NCI-H1105 (cell line): Measurements from ENCODE around the gene FAM90A1.
"Not testable (repeated sequence)": the region's sequence is repeated elsewhere in the genome, so short reads cannot be mapped to it uniquely, and the experiment has no call there.

ENCODE experiments used
- DNase-seq: peaks from one replicate; lab custom pipeline; 2025; lab: John Stamatoyannopoulos, UW

FAM90A1 gene, protein sequence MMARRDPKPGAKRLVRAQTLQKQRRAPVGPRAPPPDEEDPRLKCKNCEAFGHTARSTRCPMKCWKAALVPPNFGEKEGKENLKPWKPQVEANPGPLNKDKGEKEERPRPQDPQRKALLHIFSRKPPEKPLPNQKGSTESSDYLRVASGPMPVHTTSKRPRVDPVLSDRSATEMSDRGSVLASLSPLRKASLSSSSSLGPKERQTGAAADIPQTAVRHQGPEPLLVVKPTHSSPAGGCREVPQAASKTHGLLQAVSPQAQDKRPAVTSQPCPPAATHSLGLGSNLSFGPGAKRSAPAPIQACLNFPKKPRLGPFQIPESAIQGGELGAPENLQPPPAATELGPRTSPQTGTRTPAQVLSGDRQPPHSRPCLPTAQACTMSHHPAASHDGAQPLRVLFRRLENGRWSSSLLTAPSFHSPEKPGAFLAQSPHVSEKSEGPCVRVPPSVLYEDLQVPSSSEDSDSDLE

DNA sequence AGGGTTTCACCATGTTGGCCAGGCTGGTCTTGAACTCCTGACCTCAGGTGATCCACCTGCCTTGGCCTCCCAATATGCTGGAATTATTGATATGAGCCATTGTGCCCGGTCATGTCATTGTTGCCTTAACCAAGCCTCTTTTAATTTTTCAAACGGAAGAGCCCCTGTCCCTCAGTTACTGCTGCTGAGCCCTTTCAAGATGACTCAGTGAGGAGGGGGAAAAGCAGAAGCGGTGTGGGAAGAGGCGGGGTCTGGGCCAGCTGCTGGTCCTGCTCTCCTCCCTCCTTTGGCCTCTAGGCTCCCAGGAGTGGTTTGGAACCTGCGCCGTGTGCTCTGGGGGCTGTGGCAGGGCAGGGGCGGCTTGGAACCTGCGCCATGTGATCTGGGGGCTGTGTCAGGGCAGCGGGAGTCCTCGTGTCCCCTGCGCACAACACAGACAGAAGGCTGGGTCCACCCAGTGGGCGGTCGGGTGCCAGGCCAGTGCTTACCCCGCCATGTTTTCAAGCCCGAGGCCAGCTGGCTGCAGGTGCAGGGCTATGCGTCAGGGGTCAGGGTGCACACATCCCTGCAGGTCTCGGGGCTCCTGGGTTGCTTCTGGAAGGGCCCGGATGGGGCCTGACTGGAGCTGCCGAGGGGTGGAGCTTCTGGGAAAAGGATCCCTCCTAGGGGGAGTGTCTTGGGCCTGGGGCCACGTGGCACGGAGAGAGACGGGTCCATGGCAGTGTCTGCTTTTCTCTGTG lies at the start of gene FAM90A1:
Gene FAM90A1 (minus strand): TSS at position 627 of the 740 bp plus-strand sequence. CDS start 2,786 bp downstream, outside the sequence.
- not testable (repeated sequence) for DNase-seq

DNA sequence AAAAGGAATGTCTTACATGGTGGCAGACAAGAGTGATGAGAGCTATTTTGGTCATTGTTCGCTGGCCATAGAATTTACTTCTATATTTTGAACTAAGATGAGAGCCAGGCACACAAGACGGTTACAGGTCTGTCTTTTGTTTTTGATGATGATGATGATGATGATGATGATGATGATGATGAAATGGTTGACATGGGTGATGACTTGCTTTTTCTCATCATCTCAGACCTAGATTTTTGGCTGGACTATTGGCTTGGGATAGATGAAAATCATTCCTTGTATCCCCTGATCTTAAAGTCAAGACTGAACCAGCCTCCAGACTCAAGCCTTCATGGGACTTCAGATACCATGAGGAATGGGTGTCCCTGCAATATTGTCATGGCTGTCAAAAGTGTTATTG lies 49.0 kb upstream of the FAM90A1 start:
- not testable (repeated sequence) for DNase-seq

DNA sequence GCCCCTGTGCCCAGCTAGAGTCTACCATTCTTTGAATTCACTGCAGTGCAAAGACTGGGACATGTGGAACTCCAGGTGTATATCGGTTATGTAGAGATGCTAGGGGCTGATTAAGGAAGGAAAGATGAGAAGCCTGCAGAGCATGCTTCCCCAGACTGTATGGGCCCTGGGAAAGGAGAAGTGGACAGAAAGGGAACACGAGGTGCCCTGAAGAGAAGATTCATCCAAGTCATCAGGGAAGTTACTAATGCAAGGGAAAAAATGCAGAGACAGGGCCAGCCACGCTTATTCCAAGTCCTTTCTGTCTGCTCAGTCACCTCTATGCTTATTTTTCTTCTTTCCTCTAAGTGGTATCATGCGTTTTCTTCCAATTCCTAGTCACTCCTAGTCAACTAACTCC lies 39.3 kb upstream of the FAM90A1 start:
- DNase-seq = not testable (repeated sequence)

DNA sequence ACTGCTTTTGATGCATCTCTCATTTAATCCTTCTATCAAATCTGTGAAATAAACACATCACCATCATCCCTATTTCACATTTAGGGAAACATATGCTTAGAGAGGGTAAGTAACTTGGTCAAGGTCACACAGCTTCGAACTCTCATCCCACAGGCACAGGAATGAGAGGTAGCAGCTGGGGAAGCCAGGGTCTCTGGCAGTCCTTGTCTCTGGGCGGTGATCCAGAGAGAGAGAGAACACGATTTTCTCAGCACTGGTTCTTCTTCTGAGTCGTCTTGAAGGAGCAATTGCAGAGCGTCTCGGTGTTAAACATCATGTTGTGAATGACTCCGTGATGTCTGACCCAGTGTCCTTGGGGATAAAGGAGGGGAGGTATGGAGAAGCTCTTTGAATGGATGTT lies 36.8 kb upstream of the FAM90A1 start:
- not testable (repeated sequence) for DNase-seq

DNA sequence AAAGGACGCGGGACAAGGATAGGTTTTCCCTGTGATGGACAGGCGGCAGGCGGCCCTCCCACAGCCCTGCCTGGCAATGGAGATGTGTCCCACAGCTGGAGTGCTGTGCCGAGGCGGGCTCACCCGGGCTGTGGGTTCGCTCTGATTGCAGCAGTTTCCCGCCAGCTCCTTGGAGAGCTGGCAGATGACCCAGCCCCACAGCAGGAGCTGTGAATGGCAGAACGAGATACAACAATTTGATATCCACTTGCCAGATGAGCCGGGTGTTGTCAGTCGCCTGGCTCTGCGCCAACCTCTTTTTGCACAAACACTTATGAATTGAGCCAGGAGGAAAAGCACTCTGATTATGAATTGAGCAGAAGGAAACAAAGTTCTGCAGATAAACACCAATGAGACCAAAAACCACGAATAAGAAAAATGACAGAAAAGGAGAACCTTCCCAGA lies 33.7 kb upstream of the FAM90A1 start:
- DNase-seq = peak; percentile 47

DNA sequence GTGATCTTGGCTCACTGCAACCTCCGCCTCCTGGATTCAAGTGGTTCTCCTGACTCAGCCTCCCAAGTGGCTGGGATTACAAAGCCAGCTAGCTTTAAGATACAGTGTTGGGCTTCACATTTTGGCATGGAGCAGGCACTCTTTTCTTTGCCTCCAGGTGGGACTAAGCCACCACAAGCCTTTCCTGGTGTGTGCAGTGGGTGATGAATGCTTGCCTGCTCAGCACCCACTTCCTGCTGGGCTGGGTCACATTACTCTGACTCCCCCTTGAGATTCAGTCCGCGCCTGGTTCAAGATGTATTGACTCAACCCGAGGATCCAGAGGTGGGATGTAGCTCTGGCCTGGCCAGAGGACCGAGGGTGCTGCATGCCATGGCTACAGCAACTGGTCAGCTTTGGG lies 28.9 kb upstream of the FAM90A1 start:
- not testable (repeated sequence) for DNase-seq

DNA sequence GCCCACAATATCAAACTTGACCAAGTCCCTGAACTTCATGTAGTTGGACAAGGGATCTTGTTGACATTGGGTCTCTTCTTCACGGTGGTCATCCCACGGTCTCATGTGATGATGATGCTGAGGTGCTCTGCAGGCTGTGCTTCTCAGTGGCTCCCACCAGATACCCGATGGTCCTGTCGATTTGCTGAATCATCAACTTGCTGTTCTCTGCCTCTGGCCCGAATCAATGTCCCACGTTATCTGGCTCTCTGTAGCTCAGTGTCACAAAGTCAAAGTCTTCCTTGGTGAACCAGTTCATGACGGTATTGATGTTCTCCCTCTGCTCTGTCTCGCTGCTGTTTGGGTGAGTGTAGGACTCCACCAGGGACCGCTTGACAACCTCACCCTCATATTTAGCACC lies 27.3 kb upstream of the FAM90A1 start:
- DNase-seq = not testable (repeated sequence)

DNA sequence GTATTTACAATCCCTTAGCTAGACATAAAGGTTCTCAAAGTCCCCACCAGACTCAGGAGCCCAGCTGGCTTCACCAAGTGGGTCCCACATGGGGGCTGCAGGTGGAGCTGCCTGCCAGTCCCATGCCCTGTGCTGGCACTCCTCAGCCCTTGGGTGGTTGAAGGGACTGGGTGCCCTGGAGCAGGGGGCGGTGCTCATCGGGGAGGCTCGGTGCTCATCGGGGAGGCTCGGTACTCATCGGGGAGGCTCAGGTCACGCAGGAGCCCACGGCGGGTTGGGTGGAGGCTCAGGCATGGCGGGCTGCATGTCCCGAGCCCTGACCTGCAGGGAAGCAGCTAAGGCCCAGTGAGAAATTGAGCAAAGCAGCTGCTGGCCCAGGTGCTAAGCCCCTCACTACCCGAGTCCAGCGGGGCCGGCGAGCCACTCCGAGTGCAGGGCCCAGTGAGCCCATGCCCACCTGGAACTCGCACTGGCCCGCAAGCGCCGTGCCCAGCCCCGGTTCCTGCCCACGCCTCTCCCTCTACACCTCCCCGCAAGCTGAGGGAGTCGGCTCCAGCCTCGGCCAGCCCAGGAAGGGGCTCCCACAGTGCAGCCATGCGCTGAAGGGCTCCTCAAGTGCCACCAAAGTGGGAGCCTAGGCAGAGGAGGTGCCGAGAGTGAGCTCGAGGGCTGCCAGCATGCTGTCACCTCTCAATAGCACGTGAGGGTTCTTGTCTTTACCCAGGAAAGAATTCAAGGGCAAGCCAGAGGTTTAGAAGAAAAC lies 24.8 kb upstream of the FAM90A1 start:
- DNase-seq = not testable (repeated sequence)

DNA sequence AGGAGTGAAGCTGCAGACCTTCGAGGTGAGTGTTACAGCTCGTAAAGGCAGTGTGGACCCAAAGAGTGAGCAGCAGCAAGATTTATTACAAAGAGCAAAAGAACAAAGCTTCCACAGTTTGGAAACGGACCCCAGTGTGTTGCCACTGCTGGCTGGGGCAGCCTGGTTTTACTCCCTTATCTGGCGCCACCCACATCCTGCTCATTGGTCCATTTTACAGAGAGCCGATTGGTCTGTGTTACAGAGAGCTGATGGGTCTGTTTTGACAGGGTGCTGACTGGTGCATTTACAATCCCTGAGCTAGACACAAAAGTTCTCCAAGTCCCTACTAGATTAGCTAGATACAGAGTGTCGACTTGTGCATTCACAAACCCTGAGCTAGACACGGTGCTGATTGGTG lies 24.2 kb upstream of the FAM90A1 start:
- DNase-seq = not testable (repeated sequence)

DNA sequence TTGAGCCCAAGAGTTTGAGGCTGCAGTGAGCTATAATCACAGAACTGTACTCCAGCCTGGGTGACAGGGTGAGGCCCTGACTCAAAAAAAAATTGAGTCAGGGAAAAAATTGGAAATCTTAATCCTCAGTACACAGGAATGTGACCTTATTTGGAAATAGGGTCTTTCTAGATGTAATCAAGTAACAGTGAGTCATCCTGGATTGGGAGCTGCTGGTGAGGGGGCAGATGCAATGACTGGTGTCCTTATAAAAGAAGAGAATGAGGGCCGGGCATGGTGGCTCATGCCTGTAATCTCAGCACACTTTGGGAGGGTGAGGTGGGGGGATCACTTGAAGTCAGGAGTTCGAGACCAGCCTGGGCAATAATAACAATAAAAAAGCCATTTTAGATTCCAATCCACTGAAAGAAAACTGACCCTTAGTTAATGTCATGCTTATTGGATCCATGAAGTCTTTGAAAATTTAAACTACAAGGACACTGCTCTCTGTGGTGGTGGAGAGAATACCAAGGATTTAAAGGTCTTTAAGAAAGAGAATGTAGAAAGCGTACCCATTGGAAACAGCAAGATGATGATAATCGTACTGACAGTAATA lies 19.6 kb upstream of the FAM90A1 start:
- not testable (repeated sequence) for DNase-seq

DNA sequence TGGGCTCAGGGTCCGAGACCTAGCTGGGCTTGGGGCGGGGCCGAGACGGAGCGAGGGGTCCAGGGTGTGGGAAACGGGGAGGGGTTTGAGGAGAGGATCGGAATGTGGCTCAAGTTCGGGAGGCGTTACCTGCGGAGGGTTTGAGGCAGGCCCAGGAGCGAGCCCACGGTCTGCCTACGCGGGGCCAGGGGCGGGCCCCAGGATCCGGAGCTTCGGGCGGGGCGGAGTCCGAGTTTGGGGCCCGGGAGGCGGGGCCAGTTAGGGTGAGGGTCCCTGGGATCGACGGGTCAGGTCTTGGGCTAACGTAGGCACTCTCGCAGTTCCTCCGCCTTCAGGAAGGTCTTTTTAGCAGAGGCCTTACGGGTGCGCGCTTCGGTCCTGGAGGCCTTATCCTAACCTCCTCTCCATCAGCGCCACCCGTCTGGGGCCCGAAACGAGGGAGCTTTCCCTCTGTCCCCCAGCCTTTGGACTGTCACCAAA lies 16.3 kb upstream of the FAM90A1 start:
- DNase-seq = peak; percentile 36

DNA sequence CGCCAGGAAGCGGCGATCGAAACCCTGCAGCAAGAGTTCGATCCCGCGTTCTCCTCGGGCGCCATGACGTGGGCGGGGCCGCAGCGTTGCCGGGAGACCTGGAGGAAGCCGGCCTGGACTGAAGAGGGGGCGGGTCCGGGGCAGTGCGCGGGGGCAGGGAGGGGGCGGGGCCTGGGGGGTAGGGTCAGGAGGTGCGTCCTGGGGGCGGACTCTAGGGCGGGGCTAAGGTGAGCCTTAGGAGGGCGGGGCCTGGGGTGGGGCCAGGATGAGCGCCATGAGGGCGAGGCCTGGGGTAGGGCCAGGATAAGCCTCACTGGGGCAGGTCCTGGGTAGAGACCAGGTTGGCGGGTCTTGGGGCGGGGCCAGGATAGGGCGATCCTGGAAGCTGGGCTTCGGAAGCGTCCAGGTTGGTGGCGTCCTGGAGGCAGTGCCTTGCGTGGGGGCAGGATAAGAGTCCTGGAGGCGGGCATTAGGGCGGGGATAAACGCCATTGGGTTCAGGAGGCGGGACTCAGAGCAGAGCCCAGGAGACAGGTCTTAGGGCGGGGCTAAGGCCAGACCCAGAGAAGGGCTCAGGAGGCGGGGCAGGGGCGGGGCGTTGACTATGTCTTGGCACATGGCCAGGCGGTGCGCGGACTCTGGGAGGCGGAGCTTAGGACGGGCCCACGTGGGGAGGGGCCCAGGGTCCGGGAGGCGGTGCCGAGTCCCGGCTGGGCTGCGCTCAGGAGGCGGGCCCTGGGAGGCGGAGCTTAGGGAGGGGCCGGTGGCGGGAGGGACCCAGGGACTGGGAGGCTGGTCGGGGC lies 15.7 kb upstream of the FAM90A1 start:
- DNase-seq = peak; percentile 94

DNA sequence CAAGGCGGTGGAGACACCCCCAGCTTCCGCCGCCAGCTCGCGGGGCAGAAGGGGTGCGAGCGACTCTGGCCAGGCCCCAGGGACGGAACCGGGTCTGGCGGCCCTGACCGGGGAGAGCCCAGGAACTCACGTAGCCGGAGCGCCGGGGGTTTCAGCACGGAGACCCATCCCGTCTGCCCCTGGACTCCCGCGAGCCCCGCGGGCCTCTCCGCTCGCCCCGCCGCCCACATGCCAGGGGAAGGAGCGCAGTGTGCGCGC lies 15.1 kb upstream of the FAM90A1 start:
- DNase-seq = not testable (repeated sequence)

DNA sequence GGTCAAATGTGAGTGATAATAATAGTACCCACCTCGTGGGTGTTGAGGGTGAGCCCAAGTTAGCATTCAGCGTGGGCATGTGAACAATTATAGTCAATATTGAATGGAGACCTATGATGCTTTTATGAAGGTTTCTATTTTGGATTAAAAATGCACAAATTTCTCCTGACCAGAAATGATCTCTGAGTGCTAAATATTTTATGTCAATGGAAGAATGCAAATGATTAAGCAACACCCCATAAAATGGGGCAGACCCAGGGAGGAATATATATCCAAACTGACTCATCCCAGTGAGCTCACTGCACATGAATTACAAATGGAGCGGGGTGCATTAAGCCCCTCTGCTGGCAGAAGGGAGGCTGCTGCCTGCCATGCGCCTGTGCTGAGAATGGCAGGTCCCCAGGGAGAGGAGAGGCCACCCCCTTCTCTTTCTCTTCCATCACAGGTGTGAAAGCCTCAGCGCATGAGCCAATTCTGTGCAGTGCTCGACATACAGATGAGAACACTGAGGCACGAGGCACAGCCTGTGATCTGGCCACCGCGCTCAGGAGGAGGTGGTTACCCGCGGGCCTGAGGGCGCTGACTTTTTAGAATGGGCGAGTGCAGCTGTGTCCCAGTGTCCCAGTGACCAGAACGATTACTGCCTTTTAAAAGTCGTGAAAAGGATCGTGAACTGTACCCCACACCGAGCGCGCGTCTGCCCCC lies 14.7 kb upstream of the FAM90A1 start:
- peak; percentile 28 for DNase-seq

DNA sequence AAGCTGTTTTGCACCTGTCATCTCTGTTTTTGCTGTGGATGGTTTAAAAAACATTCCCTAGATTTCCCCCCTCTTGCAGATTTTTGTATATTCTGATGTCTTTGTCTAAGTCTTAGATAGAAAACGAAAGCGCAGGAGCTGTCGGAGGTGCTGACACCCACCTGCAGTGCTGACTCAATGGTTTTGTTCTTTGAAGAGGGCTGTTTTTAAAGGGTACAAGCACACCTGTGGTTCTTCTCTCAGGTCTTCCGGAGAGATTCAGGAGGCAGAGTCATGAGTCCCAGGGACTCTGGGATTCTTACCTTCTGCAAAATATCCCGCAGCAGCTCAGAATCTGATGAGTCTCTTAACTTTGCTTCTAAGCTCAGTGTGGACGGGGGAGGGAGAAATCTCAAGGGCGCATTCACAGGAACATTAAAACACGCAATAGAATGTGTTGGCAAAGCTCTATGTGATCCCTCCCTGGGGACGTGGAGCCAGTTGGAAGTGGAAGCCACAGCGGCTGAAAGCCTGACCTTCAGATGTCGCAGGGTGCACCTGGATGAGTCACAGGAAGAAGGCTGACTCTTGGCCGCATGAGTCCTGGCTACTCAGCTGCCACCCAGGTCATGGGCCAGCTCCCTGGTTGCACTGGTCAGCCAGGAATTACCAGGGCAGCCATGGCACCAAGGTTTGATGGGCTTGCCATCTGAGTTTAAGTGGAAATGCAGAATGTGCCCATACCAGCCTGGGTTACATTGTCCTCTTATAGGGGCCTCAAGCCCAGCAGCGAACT lies 13.1 kb upstream of the FAM90A1 start:
- DNase-seq = not testable (repeated sequence)

DNA sequence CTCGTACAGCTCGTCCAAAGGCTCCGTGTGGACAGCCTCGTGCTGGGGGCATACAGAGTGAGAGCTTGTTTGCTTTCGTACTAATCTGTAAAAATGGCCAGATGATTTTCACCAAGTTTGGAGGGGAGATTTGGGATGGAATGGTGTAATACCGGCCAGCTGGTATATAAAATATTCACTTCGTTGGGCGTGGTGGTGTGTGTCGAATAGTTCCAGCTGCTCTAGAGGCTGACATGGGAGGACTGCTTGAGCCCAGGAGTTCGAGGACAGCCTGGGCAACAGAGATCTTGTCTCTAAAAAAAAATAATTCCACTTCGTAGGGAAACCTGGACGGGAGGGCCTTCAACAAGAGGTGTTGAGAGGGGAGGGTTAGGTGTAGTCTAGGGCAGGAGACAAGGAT lies 9.6 kb upstream of the FAM90A1 start:
- DNase-seq = not testable (repeated sequence)

DNA sequence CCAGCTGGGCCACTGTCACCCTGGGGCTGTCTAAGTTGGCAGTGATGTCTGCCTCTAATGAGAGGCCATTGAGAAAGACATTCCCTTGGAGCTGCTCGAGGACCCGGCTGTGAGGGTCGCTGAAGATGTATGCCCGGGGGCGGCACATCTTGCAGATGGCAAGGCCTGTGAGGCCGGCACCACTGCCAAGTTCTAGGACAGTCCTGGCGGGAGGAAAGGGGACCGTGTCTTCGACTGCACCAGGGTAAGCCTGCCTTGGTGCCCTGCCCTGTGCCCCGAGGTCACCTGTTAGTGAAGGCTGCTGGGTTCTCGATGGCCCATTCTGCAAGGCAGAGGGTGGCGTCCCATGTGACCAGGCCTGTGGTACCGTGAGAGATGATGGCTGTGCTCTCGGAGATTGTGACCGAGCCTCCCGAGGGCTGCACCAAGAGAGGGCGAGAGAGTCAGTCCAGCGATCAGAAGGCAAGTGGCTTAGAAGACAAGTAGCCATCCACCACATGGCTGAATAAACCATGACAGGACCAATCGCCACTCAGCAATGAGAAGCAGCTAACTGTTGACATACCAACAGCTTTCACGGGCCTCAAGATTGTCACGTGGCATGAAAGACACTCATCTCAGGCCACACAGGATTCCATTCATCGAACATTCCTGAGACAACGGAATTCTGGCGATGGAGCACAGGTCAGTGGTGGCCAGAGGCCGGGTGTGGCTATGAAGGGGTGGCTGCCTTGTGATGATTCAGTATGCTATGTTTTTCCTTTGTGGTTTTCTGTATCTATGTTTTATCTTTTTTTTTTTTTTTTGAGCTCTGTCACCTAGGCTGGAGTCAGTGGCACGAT lies 8.1 kb upstream of the FAM90A1 start:
- not testable (repeated sequence) for DNase-seq

DNA sequence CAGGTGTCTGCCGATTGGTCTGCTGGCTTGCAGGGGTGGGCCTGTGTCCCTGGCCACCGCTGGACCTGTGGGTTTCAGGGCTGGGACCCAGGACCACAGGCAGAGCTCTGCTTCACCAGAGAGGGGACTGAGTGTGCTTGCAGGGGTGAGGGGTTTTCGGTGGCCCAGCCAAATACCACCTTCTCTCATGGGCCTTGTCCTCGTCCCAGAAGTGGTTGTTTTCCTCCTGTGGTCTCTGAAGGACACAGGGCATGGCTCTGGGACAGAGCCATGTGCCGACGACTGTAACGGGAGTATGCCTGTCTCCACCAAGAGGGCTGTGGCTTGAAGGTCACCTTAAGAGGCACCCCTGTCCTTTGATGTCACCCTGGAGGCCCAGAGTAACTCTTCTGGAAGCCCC lies 7.3 kb upstream of the FAM90A1 start:
- DNase-seq = not testable (repeated sequence)
